Caco-2 (cell line): ENCODE data around the gene CIART. TPM values are rescaled to one million over a fixed set of nuclear protein-coding genes. Genes with fewer than 3 reads are reported as not detected.

Experiments
- BruUV-seq: library from RNA; stranded (reverse); fragments of 400-500 nt; replicated peaks from 2 replicates; lab custom pipeline; 2021; lab: Mats Ljungman, UMichigan
- CTCF ChIA-PET: fragments of 300-600 bp; sonication (Branson Sonifier 250); formaldehyde crosslinking; loops from one replicate; lab custom pipeline; 2022; ENCODE audit warnings: antibody characterized with exemption; lab: Charles Lee
- POLR2A ChIA-PET: fragments of 300-600 bp; sonication (Branson Sonifier 250); formaldehyde crosslinking; loops from one replicate; lab custom pipeline; 2022; ENCODE audit warnings: antibody characterized with exemption; lab: Charles Lee
- DNase-seq, 2 experiments: peaks; one replicate each; pipeline versions ENCODE4 v3.0.0 to v3.0.0-alpha.2; 2020 to 2022
- H3K27me3 ChIP-seq: replicated peaks from 2 replicates; pipeline ENCODE4 v1.6.0; 2011; ENCODE audit warnings: low read length; ENCODE audit not compliant: control insufficient read depth, insufficient read depth
- H3K36me3 ChIP-seq: 2 replicates; pipeline ENCODE4 v1.5.1; 2011; ENCODE audit warnings: low read length; ENCODE audit not compliant: control insufficient read depth, insufficient read depth
- H3K4me1 ChIP-seq: fragments of 250-450 bp; sonication (Bioruptor Pico); 2 replicates; pipeline ENCODE4 v1.5.1; 2020; ENCODE audit warnings: mild to moderate bottlenecking
- H3K4me3 ChIP-seq: 2 replicates; pipeline ENCODE4 v1.5.1; 2011; ENCODE audit warnings: low read depth, mild to moderate bottlenecking, control low read depth, low read length
- H3K9me3 ChIP-seq: fragments of 250-450 bp; sonication (Bioruptor Pico); 2 replicates; pipeline ENCODE4 v1.5.1; 2020; ENCODE audit warnings: mild to moderate bottlenecking, moderate library complexity
- H3K27ac Mint-ChIP-seq: one replicate; pipeline ENCODE4 v1.8.0; 2022; ENCODE audit warnings: mixed read lengths; ENCODE audit not compliant: unreplicated experiment
- H3K27me3 Mint-ChIP-seq: one replicate; pipeline ENCODE4 v1.8.0; 2022; ENCODE audit warnings: mixed read lengths; ENCODE audit not compliant: insufficient read depth, unreplicated experiment
- H3K36me3 Mint-ChIP-seq: one replicate; pipeline ENCODE4 v1.8.0; 2022; ENCODE audit warnings: mild to moderate bottlenecking, mixed read lengths; ENCODE audit not compliant: insufficient read depth, unreplicated experiment
- H3K4me1 Mint-ChIP-seq: one replicate; pipeline ENCODE4 v1.8.0; 2022; ENCODE audit warnings: low read depth, mixed read lengths; ENCODE audit not compliant: unreplicated experiment
- H3K4me3 Mint-ChIP-seq: one replicate; pipeline ENCODE4 v1.8.0; 2022; ENCODE audit warnings: mild to moderate bottlenecking, moderate library complexity, mixed read lengths; ENCODE audit not compliant: unreplicated experiment
- H3K9me3 Mint-ChIP-seq: one replicate; pipeline ENCODE4 v1.8.0; 2022; ENCODE audit warnings: mixed read lengths; ENCODE audit not compliant: unreplicated experiment
- CTCF ChIP-seq, 2 experiments: fragments of 200-600 bp in 1 of 2; IDR thresholded peaks; 1 replicate in 1 of 2; 2 replicates in 1 of 2; pipeline versions ENCODE4 v1.5.1 to v1.8.0; 2011 to 2022; ENCODE audit warnings: antibody characterized with exemption in 1 of 2, control low read depth in 1 of 2, inconsistent platforms in 1 of 2, low read depth in 1 of 2, low read length in 1 of 2, mild to moderate bottlenecking in 1 of 2, moderate library complexity in 1 of 2; ENCODE audit not compliant: insufficient read depth in 1 of 2, severe bottlenecking in 1 of 2, unreplicated experiment in 1 of 2
- intact Hi-C: fragments of 100-400 bp; cut with micrococcal nuclease; formaldehyde crosslinking; loops from one replicate; pipeline ENCODE4 v1.10.0; 2022; ENCODE audit not compliant: unreplicated experiment
- total RNA-seq: library from RNA; stranded (reverse); gene quantifications from 2 replicates; pipeline ENCODE4 v1.2.3, GENCODE V29; 2022

The CIART gene
- total RNA-seq, 1 experiment from 2014 or later: 3.2 TPM

GRCh38 chr1:150267896-150268295 is 14.5 kb upstream of the CIART start:
- Mint-ChIP-seq H3K27ac (peak overlapping the region; percentile 60), H3K27me3 (no peaks in the 10 kb centered on the region), H3K4me3 (peak overlapping the region; percentile 87), H3K36me3 (peaks cover 5% of the 10 kb centered on the region), H3K4me1 (peaks cover 14% of the 10 kb centered on the region), H3K9me3 (no peaks in the 10 kb centered on the region)
- BruUV-seq: no TSS peak
- intact Hi-C loops: loop anchor here (2.0 kb wide), 1 partner anchor 15 kb away; the partner anchor contains the start of gene CIART
- ChIA-PET CTCF (no interaction called here), POLR2A (no interaction called here)
- H3K27me3 ChIP-seq: no peaks in the 10 kb centered on the region
- H3K4me3 ChIP-seq: peak overlapping the region; percentile 68
- no peaks in the 10 kb centered on the region for H3K4me1 ChIP-seq
- no peak for TF ChIP-seq CTCF (IDR thresholded peaks at IDR 0.05; ENCODE audit: insufficient read depth in 1 of 2, low read depth in 1 of 2, low read length in 1 of 2, severe bottlenecking in 1 of 2, unreplicated experiment in 1 of 2)
- no peaks in the 10 kb centered on the region for H3K9me3 ChIP-seq
- no peaks in the 10 kb centered on the region; the same call in 1 of the 2 replicates for H3K36me3 ChIP-seq
- DNase-seq: no peak

GRCh38 chr1:150268340-150268704 is 14.0 kb upstream of the CIART start:
- ChIA-PET POLR2A (interaction anchor here (1.0 kb wide), 1 partner anchor 8 kb away, joined by 3 read pairs; no protein-coding TSS in a partner anchor), CTCF (no interaction called here)
- Histone ChIP-seq H3K4me3 (peak overlapping the region; percentile 68), H3K27me3 (no peaks in the 10 kb centered on the region), H3K4me1 (no peaks in the 10 kb centered on the region), H3K36me3 (no peaks in the 10 kb centered on the region; the same call in 1 of the 2 replicates), H3K9me3 (no peaks in the 10 kb centered on the region)
- intact Hi-C loops: loop anchor here (2.0 kb wide), 1 partner anchor 14 kb away; the partner anchor contains the start of gene CIART
- Mint-ChIP-seq H3K4me3 (peak overlapping the region; percentile 87), H3K27me3 (no peaks in the 10 kb centered on the region), H3K36me3 (peaks cover 5% of the 10 kb centered on the region), H3K9me3 (no peaks in the 10 kb centered on the region), H3K27ac (peak overlapping the region; percentile 60), H3K4me1 (peaks cover 14% of the 10 kb centered on the region)
- peak in 1 of 2 experiments; percentile 43 for DNase-seq
- no TSS peak for BruUV-seq
- TF ChIP-seq CTCF (IDR thresholded peaks at IDR 0.05; ENCODE audit: insufficient read depth in 1 of 2, low read depth in 1 of 2, low read length in 1 of 2, severe bottlenecking in 1 of 2, unreplicated experiment in 1 of 2): no peak

GRCh38 chr1:150268705-150269403 is 13.5 kb upstream of the CIART start, which contains the start of gene APH1A:
APH1A (minus strand) TSS chr1:150269016; CDS start chr1:150268810, 206 bp downstream.
- POLR2A ChIA-PET: interaction anchor here (0.6 to 1.0 kb wide), 2 partner anchors 9 to 174 kb away, joined by 3 read pairs; no protein-coding TSS in a partner anchor
- intact Hi-C loops: loop anchor here (1.0 to 2.0 kb wide), 2 partner anchors 14 to 33 kb away; partner anchors contain the start of genes ANP32E and CIART
- H3K27me3 Mint-ChIP-seq: no peaks in the 10 kb centered on the region
- peak within 1 kb of the TSS; percentile 60 for H3K27ac Mint-ChIP-seq
- no peaks in the 10 kb centered on the region for H3K9me3 Mint-ChIP-seq
- Histone ChIP-seq H3K4me3 (peak within 1 kb of the TSS; percentile 68), H3K9me3 (no peaks in the 10 kb centered on the region), H3K36me3 (no peaks in the 10 kb centered on the region; the same call in 1 of the 2 replicates), H3K4me1 (no peaks in the 10 kb centered on the region), H3K27me3 (no peaks in the 10 kb centered on the region)
- H3K4me1 Mint-ChIP-seq: peaks cover 14% of the 10 kb centered on the region
- CTCF ChIA-PET: no interaction called here
- peaks cover 5% of the 10 kb centered on the region for H3K36me3 Mint-ChIP-seq
- TF ChIP-seq CTCF (IDR thresholded peaks at IDR 0.05; ENCODE audit: insufficient read depth in 1 of 2, low read depth in 1 of 2, low read length in 1 of 2, severe bottlenecking in 1 of 2, unreplicated experiment in 1 of 2): no peak
- peak; percentile 95 to 97 for DNase-seq
- H3K4me3 Mint-ChIP-seq: peak within 1 kb of the TSS; percentile 87
- no TSS peak for BruUV-seq
